Measurements from ENCODE around the gene ZBTB34. TPM values are rescaled to one million over a fixed set of nuclear protein-coding genes. Genes with fewer than 3 reads are reported as not detected.

ZBTB34 gene
- polyA plus RNA-seq, 4 donors, result 1.1 to 15.2 (median 2.2) TPM

GRCh38 chr9:126875756-126876510, 15.5 kb downstream of the ZBTB34 start:
- Histone ChIP-seq H3K4me3 (ENCODE audit: low read depth in 1 of 3, low read length in 3 of 3) (no peak overlapping the region), H3K27me3 (ENCODE audit: control insufficient read depth in 3 of 3, insufficient read depth in 3 of 3, low read length in 3 of 3) (no peaks in the 10 kb centered on the region), H3K9me3 (ENCODE audit: control insufficient read depth in 2 of 2, insufficient read depth in 1 of 2, low read depth in 1 of 2, low read length in 1 of 2) (no peaks in the 10 kb centered on the region), H3K27ac (ENCODE audit: low read depth in 1 of 3, low read length in 2 of 3) (no peak overlapping the region), H3K4me1 (ENCODE audit: control insufficient read depth in 3 of 3, insufficient read depth in 2 of 3, low read depth in 1 of 3, low read length in 2 of 3) (no peaks in the 10 kb centered on the region), H3K36me3 (ENCODE audit: control insufficient read depth in 3 of 3, insufficient read depth in 2 of 3, low read depth in 1 of 3, low read length in 3 of 3) (peaks cover 2 to 37% (median 3%) of the 10 kb centered on the region in 3 donors)
- DNase-seq (no peak), FAIRE-seq (no peak)
- 69 to 75% (median 70%) methylated on average over 4 of the region's 4 CpGs for WGBS, 3 donors

- peaks cover 2 to 40% (median 5%) of the 10 kb centered on the region in 3 donors for H3K36me3 ChIP-seq (ENCODE audit: control insufficient read depth in 3 of 3, insufficient read depth in 2 of 3, low read depth in 1 of 3, low read length in 3 of 3)
- no peaks in the 10 kb centered on the region for H3K9me3 ChIP-seq (ENCODE audit: control insufficient read depth in 2 of 2, insufficient read depth in 1 of 2, low read depth in 1 of 2, low read length in 1 of 2)
- no peak overlapping the region for H3K27ac ChIP-seq (ENCODE audit: low read depth in 1 of 3, low read length in 2 of 3)
- H3K27me3 ChIP-seq (ENCODE audit: control insufficient read depth in 3 of 3, insufficient read depth in 3 of 3, low read length in 3 of 3), result no peaks in the 10 kb centered on the region
- DNase-seq (no peak), FAIRE-seq (no peak)
- no peak overlapping the region for H3K4me3 ChIP-seq (ENCODE audit: low read depth in 1 of 3, low read length in 3 of 3)
- WGBS, 3 donors, result 84 to 91% (median 90%) methylated on average over 4 of the region's 4 CpGs
- no peaks in the 10 kb centered on the region for H3K4me1 ChIP-seq (ENCODE audit: control insufficient read depth in 3 of 3, insufficient read depth in 2 of 3, low read depth in 1 of 3, low read length in 2 of 3)
These were observed 16.1 kb downstream of the ZBTB34 start for GRCh38 chr9:126876531-126876930.

DNA sequence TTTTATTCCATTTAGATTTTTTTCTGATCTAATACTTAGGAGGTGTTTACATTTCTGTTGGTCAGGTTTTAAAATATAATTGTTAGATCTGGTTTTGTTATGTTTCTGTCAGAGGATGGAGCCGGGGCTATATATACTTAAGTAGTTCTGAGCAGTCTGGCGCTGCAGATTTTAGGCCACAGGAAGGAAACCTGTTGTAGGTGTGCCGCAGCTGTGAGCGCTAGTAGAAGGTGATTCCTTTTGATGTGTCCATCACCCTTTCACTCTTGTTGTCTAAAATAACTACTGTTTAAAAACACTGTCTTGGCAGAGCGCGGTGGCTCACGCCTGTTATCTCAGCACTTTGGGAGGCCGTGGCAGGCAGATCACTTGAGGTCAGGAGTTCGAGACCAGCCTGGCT, 17.0 kb downstream of the ZBTB34 start:
- 82 to 89% (median 87%) methylated on average over 9 of the region's 9 CpGs for WGBS, 3 donors
- FAIRE-seq (no peak), DNase-seq (no peak)
- H3K27ac ChIP-seq (ENCODE audit: low read depth in 1 of 3, low read length in 2 of 3), result no peak overlapping the region
- no peak overlapping the region for H3K4me3 ChIP-seq (ENCODE audit: low read depth in 1 of 3, low read length in 3 of 3)
- H3K36me3 ChIP-seq (ENCODE audit: control insufficient read depth in 3 of 3, insufficient read depth in 2 of 3, low read depth in 1 of 3, low read length in 3 of 3), result peaks cover 2 to 36% (median 5%) of the 10 kb centered on the region in 3 donors
- H3K27me3 ChIP-seq (ENCODE audit: control insufficient read depth in 3 of 3, insufficient read depth in 3 of 3, low read length in 3 of 3), result no peaks in the 10 kb centered on the region
- no peaks in the 10 kb centered on the region for H3K9me3 ChIP-seq (ENCODE audit: control insufficient read depth in 2 of 2, insufficient read depth in 1 of 2, low read depth in 1 of 2, low read length in 1 of 2)
- H3K4me1 ChIP-seq (ENCODE audit: control insufficient read depth in 3 of 3, insufficient read depth in 2 of 3, low read depth in 1 of 3, low read length in 2 of 3), result no peaks in the 10 kb centered on the region

GRCh38 chr9:126879288-126879687, 18.8 kb downstream of the ZBTB34 start:
- Histone ChIP-seq H3K4me1 (ENCODE audit: control insufficient read depth in 3 of 3, insufficient read depth in 2 of 3, low read depth in 1 of 3, low read length in 2 of 3) (no peaks in the 10 kb centered on the region), H3K36me3 (ENCODE audit: control insufficient read depth in 3 of 3, insufficient read depth in 2 of 3, low read depth in 1 of 3, low read length in 3 of 3) (peaks cover 2 to 45% (median 5%) of the 10 kb centered on the region in 3 donors), H3K4me3 (ENCODE audit: low read depth in 1 of 3, low read length in 3 of 3) (no peak overlapping the region), H3K9me3 (ENCODE audit: control insufficient read depth in 2 of 2, insufficient read depth in 1 of 2, low read depth in 1 of 2, low read length in 1 of 2) (no peaks in the 10 kb centered on the region), H3K27ac (ENCODE audit: low read depth in 1 of 3, low read length in 2 of 3) (no peak overlapping the region), H3K27me3 (ENCODE audit: control insufficient read depth in 3 of 3, insufficient read depth in 3 of 3, low read length in 3 of 3) (no peaks in the 10 kb centered on the region)
- FAIRE-seq, result no peak
- 84 to 92% (median 90%) methylated on average over 9 of the region's 9 CpGs for WGBS, 3 donors
- DNase-seq, result no peak

DNA sequence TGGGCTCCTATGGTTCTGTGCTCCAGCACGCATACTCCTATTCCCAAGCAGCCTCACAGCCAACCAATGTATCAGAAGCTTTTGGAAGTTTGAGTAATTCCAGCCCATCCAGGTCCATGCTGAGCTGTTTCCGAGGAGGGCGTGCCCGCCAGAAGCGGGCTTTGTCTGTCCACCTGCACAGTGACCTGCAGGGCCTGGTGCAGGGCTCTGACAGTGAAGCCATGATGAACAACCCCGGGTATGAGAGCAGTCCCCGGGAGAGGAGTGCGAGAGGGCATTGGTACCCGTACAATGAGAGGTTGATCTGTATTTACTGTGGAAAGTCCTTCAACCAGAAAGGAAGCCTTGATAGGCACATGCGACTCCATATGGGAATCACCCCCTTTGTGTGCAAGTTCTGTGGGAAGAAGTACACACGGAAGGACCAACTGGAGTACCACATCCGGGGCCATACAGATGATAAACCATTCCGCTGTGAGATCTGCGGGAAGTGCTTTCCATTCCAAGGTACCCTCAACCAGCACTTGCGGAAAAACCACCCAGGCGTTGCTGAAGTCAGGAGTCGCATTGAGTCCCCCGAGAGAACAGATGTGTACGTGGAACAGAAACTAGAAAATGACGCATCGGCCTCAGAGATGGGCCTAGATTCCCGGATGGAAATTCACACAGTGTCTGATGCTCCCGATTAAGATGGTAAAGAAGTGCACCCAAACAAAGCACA, 19.9 kb downstream of the ZBTB34 start:
- no peak overlapping the region for H3K4me3 ChIP-seq (ENCODE audit: low read depth in 1 of 3, low read length in 3 of 3)
- DNase-seq, result no peak
- no peaks in the 10 kb centered on the region for H3K27me3 ChIP-seq (ENCODE audit: control insufficient read depth in 3 of 3, insufficient read depth in 3 of 3, low read length in 3 of 3)
- no peak overlapping the region for H3K27ac ChIP-seq (ENCODE audit: low read depth in 1 of 3, low read length in 2 of 3)
- H3K36me3 ChIP-seq (ENCODE audit: control insufficient read depth in 3 of 3, insufficient read depth in 2 of 3, low read depth in 1 of 3, low read length in 3 of 3), result peaks cover 2 to 42% (median 5%) of the 10 kb centered on the region in 3 donors
- peaks cover 0 to 3% (median 0%) of the 10 kb centered on the region in 3 donors for H3K4me1 ChIP-seq (ENCODE audit: control insufficient read depth in 3 of 3, insufficient read depth in 2 of 3, low read depth in 1 of 3, low read length in 2 of 3)
- no peak for FAIRE-seq
- H3K9me3 ChIP-seq (ENCODE audit: control insufficient read depth in 2 of 2, insufficient read depth in 1 of 2, low read depth in 1 of 2, low read length in 1 of 2), result no peaks in the 10 kb centered on the region
- WGBS, 3 donors, result 94 to 98% (median 95%) methylated on average over 23 of the region's 23 CpGs

- no peak for DNase-seq
- Histone ChIP-seq H3K27ac (ENCODE audit: low read depth in 1 of 3, low read length in 2 of 3) (no peak overlapping the region), H3K27me3 (ENCODE audit: control insufficient read depth in 3 of 3, insufficient read depth in 3 of 3, low read length in 3 of 3) (no peaks in the 10 kb centered on the region), H3K4me3 (ENCODE audit: low read depth in 1 of 3, low read length in 3 of 3) (no peak overlapping the region), H3K36me3 (ENCODE audit: control insufficient read depth in 3 of 3, insufficient read depth in 2 of 3, low read depth in 1 of 3, low read length in 3 of 3) (peaks cover 2 to 44% (median 5%) of the 10 kb centered on the region in 3 donors), H3K4me1 (ENCODE audit: control insufficient read depth in 3 of 3, insufficient read depth in 2 of 3, low read depth in 1 of 3, low read length in 2 of 3) (peaks cover 0 to 8% (median 0%) of the 10 kb centered on the region in 3 donors), H3K9me3 (ENCODE audit: control insufficient read depth in 2 of 2, insufficient read depth in 1 of 2, low read depth in 1 of 2, low read length in 1 of 2) (no peaks in the 10 kb centered on the region)
- WGBS, 3 donors, result 80 to 94% (median 91%) methylated on average over 6 of the region's 6 CpGs
- FAIRE-seq, result no peak
These were observed 20.5 kb downstream of the ZBTB34 start for GRCh38 chr9:126880947-126881332.

GRCh38 chr9:126882746-126883145, 22.3 kb downstream of the ZBTB34 start:
- no peak for FAIRE-seq
- Histone ChIP-seq H3K9me3 (ENCODE audit: control insufficient read depth in 2 of 2, insufficient read depth in 1 of 2, low read depth in 1 of 2, low read length in 1 of 2) (no peaks in the 10 kb centered on the region), H3K27me3 (ENCODE audit: control insufficient read depth in 3 of 3, insufficient read depth in 3 of 3, low read length in 3 of 3) (no peaks in the 10 kb centered on the region), H3K4me1 (ENCODE audit: control insufficient read depth in 3 of 3, insufficient read depth in 2 of 3, low read depth in 1 of 3, low read length in 2 of 3) (peaks cover 0 to 9% (median 0%) of the 10 kb centered on the region in 3 donors), H3K27ac (ENCODE audit: low read depth in 1 of 3, low read length in 2 of 3) (no peak overlapping the region), H3K4me3 (ENCODE audit: low read depth in 1 of 3, low read length in 3 of 3) (no peak overlapping the region), H3K36me3 (ENCODE audit: control insufficient read depth in 3 of 3, insufficient read depth in 2 of 3, low read depth in 1 of 3, low read length in 3 of 3) (peaks cover 2 to 45% (median 5%) of the 10 kb centered on the region in 3 donors)
- WGBS, 3 donors, result 91 to 96% (median 95%) methylated on average over 11 of the region's 11 CpGs
- no peak for DNase-seq

- peak; percentile 9 to 25 for DNase-seq
- WGBS, 3 donors, result 71 to 85% (median 80%) methylated on average over 15 of the region's 15 CpGs
These were observed 23.2 kb downstream of the ZBTB34 start for GRCh38 chr9:126883636-126884035.

More at GRCh38 chr9:126883636-126884035, 23.2 kb downstream of the ZBTB34 start:
- no peak for FAIRE-seq
- H3K27ac ChIP-seq (ENCODE audit: low read depth in 1 of 3, low read length in 2 of 3), result no peak overlapping the region
- H3K4me3 ChIP-seq (ENCODE audit: low read depth in 1 of 3, low read length in 3 of 3), result no peak overlapping the region
- no peaks in the 10 kb centered on the region for H3K9me3 ChIP-seq (ENCODE audit: control insufficient read depth in 2 of 2, insufficient read depth in 1 of 2, low read depth in 1 of 2, low read length in 1 of 2)
- H3K4me1 ChIP-seq (ENCODE audit: control insufficient read depth in 3 of 3, insufficient read depth in 2 of 3, low read depth in 1 of 3, low read length in 2 of 3), result peaks cover 0 to 9% (median 0%) of the 10 kb centered on the region in 3 donors
- peaks cover 2 to 38% (median 5%) of the 10 kb centered on the region in 3 donors for H3K36me3 ChIP-seq (ENCODE audit: control insufficient read depth in 3 of 3, insufficient read depth in 2 of 3, low read depth in 1 of 3, low read length in 3 of 3)
- H3K27me3 ChIP-seq (ENCODE audit: control insufficient read depth in 3 of 3, insufficient read depth in 3 of 3, low read length in 3 of 3), result no peaks in the 10 kb centered on the region

Data from small intestine (tissue), 7 donors.